OCI-LY1 (cell line): ENCODE data around the gene MEP1A.

Experiments used
- EZH2 ChIP-seq: fragments of 200-600 bp; sonication (generic), shearing (Covaris generic); IDR thresholded peaks from 2 replicates; pipeline ENCODE4 v1.8.0; 2017; ENCODE audit warnings: borderline replicate concordance, mixed run types, mild to moderate bottlenecking, antibody characterized with exemption, low read length, moderate library complexity, mixed read lengths
- TF ChIP-seq, protein P1 (sequence below): fragments of 200-600 bp; sonication (generic), shearing (Covaris generic); IDR thresholded peaks from 2 replicates; pipeline ENCODE4 v1.5.1; 2017; ENCODE audit warnings: mild to moderate bottlenecking, antibody characterized with exemption, low read length, moderate library complexity, mixed read lengths

DNA sequence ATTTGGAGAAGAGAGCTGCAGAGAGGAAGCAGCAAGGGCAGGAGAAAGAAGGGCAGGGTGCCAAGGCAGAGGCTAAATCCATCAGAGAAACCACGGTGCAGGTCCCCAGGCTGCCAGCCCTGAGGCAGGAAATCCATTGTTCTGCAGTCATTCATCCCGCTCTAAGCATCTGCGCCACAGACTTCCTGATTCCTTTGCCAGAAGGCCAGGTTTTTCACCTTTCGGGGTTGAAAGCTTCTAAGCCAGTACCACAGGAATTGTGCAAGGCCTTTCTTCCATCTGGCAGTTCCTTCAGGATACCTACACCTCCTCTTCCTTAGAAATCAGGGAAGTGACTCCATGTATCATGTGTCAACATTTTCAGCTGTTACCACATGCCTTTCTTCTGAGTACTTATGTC is 82.9 kb downstream of the MEP1A start:
- TF ChIP-seq, protein P1, sequence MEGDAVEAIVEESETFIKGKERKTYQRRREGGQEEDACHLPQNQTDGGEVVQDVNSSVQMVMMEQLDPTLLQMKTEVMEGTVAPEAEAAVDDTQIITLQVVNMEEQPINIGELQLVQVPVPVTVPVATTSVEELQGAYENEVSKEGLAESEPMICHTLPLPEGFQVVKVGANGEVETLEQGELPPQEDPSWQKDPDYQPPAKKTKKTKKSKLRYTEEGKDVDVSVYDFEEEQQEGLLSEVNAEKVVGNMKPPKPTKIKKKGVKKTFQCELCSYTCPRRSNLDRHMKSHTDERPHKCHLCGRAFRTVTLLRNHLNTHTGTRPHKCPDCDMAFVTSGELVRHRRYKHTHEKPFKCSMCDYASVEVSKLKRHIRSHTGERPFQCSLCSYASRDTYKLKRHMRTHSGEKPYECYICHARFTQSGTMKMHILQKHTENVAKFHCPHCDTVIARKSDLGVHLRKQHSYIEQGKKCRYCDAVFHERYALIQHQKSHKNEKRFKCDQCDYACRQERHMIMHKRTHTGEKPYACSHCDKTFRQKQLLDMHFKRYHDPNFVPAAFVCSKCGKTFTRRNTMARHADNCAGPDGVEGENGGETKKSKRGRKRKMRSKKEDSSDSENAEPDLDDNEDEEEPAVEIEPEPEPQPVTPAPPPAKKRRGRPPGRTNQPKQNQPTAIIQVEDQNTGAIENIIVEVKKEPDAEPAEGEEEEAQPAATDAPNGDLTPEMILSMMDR = no peak
- no peak for TF ChIP-seq EZH2
